ENCODE results near the gene CEP20.
A peak's percentile ranks its signal among the peaks of the same experiment; 100 is the strongest.
"Not testable (repeated sequence)": the region's sequence is repeated elsewhere in the genome, so short reads cannot be mapped to it uniquely, and the experiment has no call there.

CEP20 gene

GRCh38 chr16:15924996-15925395, 36.6 kb upstream of the CEP20 start:
- no peak for DNase-seq (ENCODE audit: low read depth in 2 of 2)
- TF ChIP-seq CTCF (IDR thresholded peaks at IDR 0.05; ENCODE audit: low read depth, low read length) = no peak
- no peak overlapping the region for H3K4me3 ChIP-seq (replicated peaks in 1 of 2; ENCODE audit: low read depth in 2 of 2, low read length in 2 of 2)

GRCh38 chr16:15919331-15919730, 30.9 kb upstream of the CEP20 start:
- no peak for TF ChIP-seq CTCF (IDR thresholded peaks at IDR 0.05; ENCODE audit: low read depth, low read length)
- H3K4me3 ChIP-seq (replicated peaks in 1 of 2; ENCODE audit: low read depth in 2 of 2, low read length in 2 of 2) = no peak overlapping the region
- peak in 1 of 2 donors; percentile 34 for DNase-seq (ENCODE audit: low read depth in 2 of 2)

- DNase-seq (ENCODE audit: low read depth in 2 of 2); H3K4me3 ChIP-seq (replicated peaks in 1 of 2; ENCODE audit: low read depth in 2 of 2, low read length in 2 of 2): not testable (repeated sequence)
Measured at GRCh38 chr16:15918314-15918713, 29.9 kb upstream of the CEP20 start.

- TF ChIP-seq CTCF (IDR thresholded peaks at IDR 0.05; ENCODE audit: low read depth, low read length) = no peak
- H3K4me3 ChIP-seq (replicated peaks in 1 of 2; ENCODE audit: low read depth in 2 of 2, low read length in 2 of 2) = no peak overlapping the region
- no peak for DNase-seq (ENCODE audit: low read depth in 2 of 2)
Measured at GRCh38 chr16:15916323-15916722, 27.9 kb upstream of the CEP20 start.

- no peak overlapping the region for H3K4me3 ChIP-seq (replicated peaks in 1 of 2; ENCODE audit: low read depth in 2 of 2, low read length in 2 of 2)
- no peak for TF ChIP-seq CTCF (IDR thresholded peaks at IDR 0.05; ENCODE audit: low read depth, low read length)
- DNase-seq (ENCODE audit: low read depth in 2 of 2) = no peak
Measured at GRCh38 chr16:15915555-15916081, 27.2 kb upstream of the CEP20 start.

- no peak for TF ChIP-seq CTCF (IDR thresholded peaks at IDR 0.05; ENCODE audit: low read depth, low read length)
- H3K4me3 ChIP-seq (replicated peaks in 1 of 2; ENCODE audit: low read depth in 2 of 2, low read length in 2 of 2) = no peak overlapping the region
Measured at GRCh38 chr16:15913046-15913698, 24.8 kb upstream of the CEP20 start.

GRCh38 chr16:15911198-15911597, 22.8 kb upstream of the CEP20 start:
- DNase-seq (ENCODE audit: low read depth in 2 of 2) = no peak
- H3K4me3 ChIP-seq (replicated peaks in 1 of 2; ENCODE audit: low read depth in 2 of 2, low read length in 2 of 2) = no peak overlapping the region
- no peak for TF ChIP-seq CTCF (IDR thresholded peaks at IDR 0.05; ENCODE audit: low read depth, low read length)

More at GRCh38 chr16:15913046-15913698, 24.8 kb upstream of the CEP20 start:
- DNase-seq (ENCODE audit: low read depth in 2 of 2) = no peak

Measured in cardiac fibroblast (primary cell).